ENCODE data around the gene NR2F1.
A peak's percentile ranks its signal among the peaks of the same experiment; 100 is the strongest.

The NR2F1 gene

DNA sequence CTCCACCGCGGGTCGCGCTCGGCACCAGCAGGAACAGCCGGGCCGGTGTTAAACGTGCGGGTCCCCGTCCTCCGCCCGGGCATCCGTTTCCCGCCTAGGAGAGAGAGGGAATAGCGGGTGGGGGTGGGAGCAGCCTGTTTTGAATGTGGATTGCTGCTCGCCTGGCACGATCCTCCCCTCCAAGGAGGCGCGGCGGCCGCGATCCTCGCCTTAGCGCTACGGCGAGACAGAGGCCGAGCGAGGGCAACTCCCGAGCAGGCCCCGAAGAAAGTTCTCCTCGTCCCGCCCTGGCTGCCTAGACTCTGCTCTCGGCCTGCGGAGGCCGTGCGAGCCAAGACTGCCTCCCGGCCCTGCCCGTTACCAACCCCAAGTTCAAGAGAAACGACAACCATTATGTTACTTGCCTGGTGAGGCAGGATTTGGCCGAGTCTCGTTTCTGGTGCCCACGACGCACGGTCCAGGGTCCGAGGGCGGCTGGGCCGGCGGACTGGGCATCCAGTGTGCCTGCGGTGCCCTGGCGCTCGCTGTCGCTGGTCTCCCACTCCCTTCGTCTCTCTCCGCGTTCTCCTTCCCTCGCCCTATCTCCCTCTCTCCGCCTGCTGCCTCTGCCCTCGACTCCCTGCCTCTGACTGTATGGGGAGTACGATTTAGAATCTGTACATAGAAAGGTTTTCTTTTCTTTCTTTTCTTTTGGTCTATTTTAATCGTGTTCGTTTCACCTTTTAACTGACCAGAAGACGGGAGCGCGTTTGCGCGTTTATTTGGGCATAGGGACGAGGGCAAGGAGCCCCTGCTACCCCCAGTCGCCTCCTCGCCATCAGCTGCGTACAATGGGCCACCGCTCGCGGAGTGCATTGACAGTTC is 2.7 kb upstream of the NR2F1 start:
- CTCF ChIA-PET = interaction anchor here (0.7 kb wide), 1 partner anchor 783 kb away, joined by 3 read pairs; no protein-coding TSS in a partner anchor
- DNase-seq (ENCODE audit: extremely low spot score) = no peak
- TF ChIP-seq SP1 (IDR thresholded peaks at IDR 0.05) (no peak), L3MBTL2 (conservative IDR thresholded peaks at IDR 0.05) (peak; percentile 64)
- POLR2A ChIA-PET = interaction anchor here (0.8 to 1.3 kb wide), 3 partner anchors 19 to 671 kb away, joined by 4 read pairs; no protein-coding TSS in a partner anchor

DNA sequence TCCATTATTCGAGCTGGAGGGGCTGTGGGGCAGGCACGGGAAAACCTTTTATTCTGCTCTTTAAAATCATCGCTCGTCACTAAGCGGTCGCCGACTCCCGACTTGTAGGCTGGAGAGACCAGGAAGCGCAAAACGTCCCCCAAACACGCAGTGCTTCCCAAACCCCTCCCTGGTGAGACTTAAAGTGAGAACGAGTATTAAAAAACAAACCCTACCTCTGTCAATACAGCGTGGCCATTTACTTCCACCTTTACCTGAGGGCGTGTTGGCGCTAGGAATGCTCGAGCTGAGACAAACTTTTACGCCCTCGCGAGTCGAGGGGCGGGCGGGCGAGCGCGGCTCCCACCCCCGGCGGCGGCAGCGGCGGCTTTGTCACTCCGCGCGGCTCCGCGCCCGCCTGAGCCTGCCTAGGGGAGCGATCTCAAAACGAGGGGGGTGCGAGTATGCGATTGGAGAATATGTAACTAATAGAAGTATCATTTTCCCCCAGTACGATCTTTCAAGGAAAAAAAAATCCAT is 2.0 kb upstream of the NR2F1 start, which contains the start of gene NR2F1-AS1:
TSS of gene NR2F1-AS1 (minus strand) at position 293 of the 519 bp plus-strand sequence.
- CTCF ChIA-PET = interaction anchor here (0.7 kb wide), 1 partner anchor 784 kb away, joined by 3 read pairs; no protein-coding TSS in a partner anchor
- DNase-seq (ENCODE audit: extremely low spot score) = no peak
- TF ChIP-seq ZNF384 (IDR thresholded peaks at IDR 0.05) = no peak
- no peak for TF ChIP-seq LEF1 (IDR thresholded peaks at IDR 0.05; ENCODE audit: borderline replicate concordance)
- TF ChIP-seq, protein P1, sequence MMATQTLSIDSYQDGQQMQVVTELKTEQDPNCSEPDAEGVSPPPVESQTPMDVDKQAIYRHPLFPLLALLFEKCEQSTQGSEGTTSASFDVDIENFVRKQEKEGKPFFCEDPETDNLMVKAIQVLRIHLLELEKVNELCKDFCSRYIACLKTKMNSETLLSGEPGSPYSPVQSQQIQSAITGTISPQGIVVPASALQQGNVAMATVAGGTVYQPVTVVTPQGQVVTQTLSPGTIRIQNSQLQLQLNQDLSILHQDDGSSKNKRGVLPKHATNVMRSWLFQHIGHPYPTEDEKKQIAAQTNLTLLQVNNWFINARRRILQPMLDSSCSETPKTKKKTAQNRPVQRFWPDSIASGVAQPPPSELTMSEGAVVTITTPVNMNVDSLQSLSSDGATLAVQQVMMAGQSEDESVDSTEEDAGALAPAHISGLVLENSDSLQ (IDR thresholded peaks at IDR 0.05) = no peak
- TF ChIP-seq FOXA1 (IDR thresholded peaks at IDR 0.05) = no peak
- TF ChIP-seq FOXM1 (IDR thresholded peaks at IDR 0.05; ENCODE audit: borderline replicate concordance) = no peak
- POLR2A ChIA-PET = interaction anchor here (0.8 to 1.3 kb wide), 2 partner anchors 18 to 672 kb away, joined by 4 read pairs; no protein-coding TSS in a partner anchor

DNA sequence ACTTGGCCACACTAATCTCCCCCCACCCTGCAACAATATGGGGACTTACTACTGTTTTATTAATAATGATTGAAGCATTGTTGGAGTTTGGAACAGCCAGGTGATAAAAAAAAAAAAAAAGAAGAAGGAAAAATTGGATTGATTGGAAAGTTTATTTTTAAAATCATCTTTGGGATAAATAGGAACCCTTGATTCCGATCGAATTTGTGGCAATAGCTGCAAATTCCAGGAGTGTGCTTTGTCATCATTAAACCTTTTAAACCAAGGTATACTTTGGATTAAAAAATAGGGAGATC is 907 bp upstream of the NR2F1 start:
- ChIA-PET CTCF (interaction anchor here (0.6 to 1.1 kb wide), 2 partner anchors 25 to 490 kb away, joined by 3 to 5 read pairs; no protein-coding TSS in a partner anchor), POLR2A (interaction anchor here (0.6 to 9.6 kb wide), 7 partner anchors 17 to 636 kb away, joined by 3 to 151 read pairs (median 9); no protein-coding TSS in a partner anchor)
- DNase-seq (ENCODE audit: extremely low spot score) = no peak
- TF ChIP-seq SUZ12 (IDR thresholded peaks at IDR 0.05) (no peak), BHLHE40 (IDR thresholded peaks at IDR 0.05; ENCODE audit: borderline replicate concordance) (no peak), FOXA1 (IDR thresholded peaks at IDR 0.05) (no peak), FOXK2 (IDR thresholded peaks at IDR 0.05) (no peak), ARNT (IDR thresholded peaks at IDR 0.05) (no peak), L3MBTL2 (conservative IDR thresholded peaks at IDR 0.05) (no peak), ZNF384 (IDR thresholded peaks at IDR 0.05) (peak; percentile 58; the same call in 1 of the 2 replicates)

DNA sequence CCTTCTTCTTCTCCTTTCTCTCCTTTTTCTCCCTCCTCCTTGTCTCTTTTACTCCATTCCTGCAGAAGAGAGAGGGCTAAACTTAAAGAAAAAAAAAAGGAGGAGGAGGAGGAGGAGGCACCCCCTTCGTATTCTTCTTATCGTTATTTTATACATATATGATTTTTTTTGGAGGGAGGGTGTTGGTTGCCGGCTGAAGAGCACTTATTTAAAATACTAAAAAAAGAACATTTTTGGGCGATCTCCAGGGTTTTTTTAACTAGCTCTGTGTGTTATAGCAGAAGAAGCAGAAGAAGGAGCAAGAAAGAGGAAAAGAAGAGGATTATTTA is 381 bp downstream of the NR2F1 start:
- ChIA-PET POLR2A (interaction anchor here (0.7 to 9.6 kb wide), 12 partner anchors 8 to 397 kb away, joined by 3 to 151 read pairs (median 4); no protein-coding TSS in a partner anchor), CTCF (interaction anchor here (0.8 to 1.4 kb wide), 7 partner anchors 15 to 328 kb away, joined by 3 to 6 read pairs (median 5); no protein-coding TSS in a partner anchor)
- no peak for DNase-seq (ENCODE audit: extremely low spot score)
- peak; percentile 85 for TF ChIP-seq ZNF384 (IDR thresholded peaks at IDR 0.05)
- no peak for TF ChIP-seq BHLHE40 (IDR thresholded peaks at IDR 0.05; ENCODE audit: borderline replicate concordance)

DNA sequence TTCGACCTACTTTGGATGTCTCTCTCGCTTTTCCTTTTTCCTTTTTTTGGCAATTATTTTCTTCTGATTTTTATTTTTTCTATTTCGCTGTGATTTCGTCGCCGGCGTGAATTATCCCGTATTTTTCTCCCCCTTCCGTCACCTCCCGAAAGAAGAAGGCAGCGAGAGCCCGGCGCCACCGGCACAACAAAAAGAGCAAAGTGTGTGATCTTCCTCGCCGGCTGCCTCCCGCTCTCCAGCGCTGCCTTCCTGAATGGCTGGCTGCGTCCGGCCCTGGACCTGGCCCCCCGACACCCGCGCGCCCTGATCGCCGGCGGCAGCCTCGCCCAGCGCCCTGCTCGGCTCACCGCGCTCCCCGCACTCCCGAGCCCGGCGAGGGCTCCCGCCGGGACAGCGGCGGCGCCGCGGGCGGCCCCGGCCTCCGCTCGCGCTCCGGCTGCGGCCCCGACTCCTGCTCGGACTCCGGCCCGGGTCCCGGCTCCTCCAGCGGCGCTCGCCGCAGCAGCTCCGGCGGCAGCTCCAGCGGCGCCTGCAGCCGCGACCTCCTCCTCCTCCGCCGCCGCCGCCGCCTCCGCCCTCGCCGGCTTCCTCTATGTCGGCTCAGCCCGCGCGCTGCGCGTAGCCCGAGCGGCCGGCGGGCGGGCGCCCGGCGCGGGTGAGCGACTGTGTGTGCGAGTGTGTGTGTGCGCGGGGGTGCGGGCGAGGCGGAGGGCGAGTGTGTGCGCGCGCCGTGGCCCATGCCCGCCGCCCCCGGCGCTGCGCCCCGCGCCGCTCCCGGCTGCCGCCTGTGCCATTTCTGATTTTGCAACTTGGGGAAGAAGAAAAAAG is 960 bp downstream of the NR2F1 start:
- ChIA-PET CTCF (interaction anchor here (0.8 to 1.4 kb wide), 3 partner anchors 29 to 217 kb away, joined by 3 to 5 read pairs (median 5); no protein-coding TSS in a partner anchor), POLR2A (interaction anchor here (1.0 to 9.6 kb wide), 4 partner anchors 15 to 225 kb away, joined by 4 to 151 read pairs (median 7); no protein-coding TSS in a partner anchor)
- no peak for TF ChIP-seq L3MBTL2 (conservative IDR thresholded peaks at IDR 0.05)
- TF ChIP-seq ARNT (IDR thresholded peaks at IDR 0.05) = no peak
- TF ChIP-seq CTBP1 (IDR thresholded peaks at IDR 0.05; ENCODE audit: borderline replicate concordance) = no peak
- no peak for TF ChIP-seq NFRKB (IDR thresholded peaks at IDR 0.05)
- no peak for TF ChIP-seq FOXA1 (IDR thresholded peaks at IDR 0.05)
- no peak for TF ChIP-seq FOXM1 (IDR thresholded peaks at IDR 0.05; ENCODE audit: borderline replicate concordance)
- no peak for TF ChIP-seq ELF4 (IDR thresholded peaks at IDR 0.05)
- no peak for TF ChIP-seq BHLHE40 (IDR thresholded peaks at IDR 0.05; ENCODE audit: borderline replicate concordance)
- TF ChIP-seq, protein P1 (IDR thresholded peaks at IDR 0.05) = no peak
- TF ChIP-seq FOXK2 (IDR thresholded peaks at IDR 0.05) = no peak
- no peak for TF ChIP-seq SUZ12 (IDR thresholded peaks at IDR 0.05)
- no peak for TF ChIP-seq HDGF (IDR thresholded peaks at IDR 0.05; ENCODE audit: borderline replicate concordance)
- no peak for TF ChIP-seq TARDBP (IDR thresholded peaks at IDR 0.05)
- no peak for TF ChIP-seq LEF1 (IDR thresholded peaks at IDR 0.05; ENCODE audit: borderline replicate concordance)
- no peak for DNase-seq (ENCODE audit: extremely low spot score)

DNA sequence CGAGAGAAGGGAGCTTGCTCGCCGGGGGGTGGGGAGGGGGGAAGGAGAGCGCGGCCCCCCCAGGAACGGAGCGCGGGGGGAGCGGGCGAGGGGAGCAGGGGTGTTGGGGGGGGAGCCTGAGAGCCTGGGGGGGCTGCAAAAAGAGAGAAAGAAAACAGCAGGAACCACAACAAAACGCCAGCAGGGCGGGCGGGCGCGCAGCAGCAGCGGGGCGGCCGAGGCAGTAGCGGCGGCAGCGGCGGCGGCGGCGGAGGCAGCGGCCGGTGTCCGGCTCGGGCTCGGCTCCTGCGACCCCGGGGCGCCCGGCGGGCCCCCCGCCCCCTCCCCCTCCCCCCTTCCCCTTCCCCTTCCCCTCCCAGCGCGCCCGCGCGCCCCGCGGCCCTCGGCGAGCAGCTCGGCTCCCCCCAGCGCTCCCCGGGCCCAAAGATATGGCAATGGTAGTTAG is 1.6 kb downstream of the NR2F1 start:
- ChIA-PET CTCF (interaction anchor here (0.9 kb wide), 1 partner anchor 314 kb away, joined by 3 read pairs; no protein-coding TSS in a partner anchor), POLR2A (interaction anchor here (1.0 to 9.6 kb wide), 2 partner anchors 15 to 38 kb away, joined by 4 to 151 read pairs; no protein-coding TSS in a partner anchor)
- no peak for DNase-seq (ENCODE audit: extremely low spot score)
- no peak for TF ChIP-seq FOXM1 (IDR thresholded peaks at IDR 0.05; ENCODE audit: borderline replicate concordance)
- no peak for TF ChIP-seq ELF4 (IDR thresholded peaks at IDR 0.05)
